AG10803 (cell line): Measurements from ENCODE around the gene CNTNAP4.

Source experiments
- DNase-seq: peaks from one replicate; pipeline ENCODE4 v3.0.0; 2010; ENCODE audit warnings: low read depth
- H3K4me3 ChIP-seq: 2 replicates; pipeline ENCODE4 v1.5.1; 2011; ENCODE audit warnings: mild to moderate bottlenecking, low read length, control low read depth
- CTCF ChIP-seq: conservative IDR thresholded peaks from 2 replicates; pipeline ENCODE4 v1.5.1; 2011; ENCODE audit warnings: mild to moderate bottlenecking, low read length, control low read depth, inconsistent platforms

CNTNAP4 gene

GRCh38 chr16:76579277-76579922 lies 302.2 kb downstream of the CNTNAP4 start:
- no peak for TF ChIP-seq CTCF
- DNase-seq: no peak
- no peak overlapping the region for H3K4me3 ChIP-seq

- no peak for TF ChIP-seq CTCF
- DNase-seq: no peak
- H3K4me3 ChIP-seq: no peak overlapping the region
Measured at GRCh38 chr16:76583466-76583865, 306.3 kb downstream of the CNTNAP4 start.

GRCh38 chr16:76583945-76584344 lies 306.7 kb downstream of the CNTNAP4 start:
- H3K4me3 ChIP-seq: no peak overlapping the region
- no peak for DNase-seq
- TF ChIP-seq CTCF: no peak

GRCh38 chr16:76598498-76598897 lies 321.3 kb downstream of the CNTNAP4 start:
- TF ChIP-seq CTCF: no peak
- DNase-seq: no peak
- H3K4me3 ChIP-seq: no peak overlapping the region

GRCh38 chr16:76607317-76607716 lies 330.1 kb downstream of the CNTNAP4 start:
- H3K4me3 ChIP-seq: no peak overlapping the region
- TF ChIP-seq CTCF: no peak
- DNase-seq: no peak
